Mesenchymal stem cell (in vitro differentiated cells and primary cell): ENCODE measurements around the gene DAP.
A peak's percentile ranks its signal among the peaks of the same experiment; 100 is the strongest.

ENCODE experiments used
- DNase-seq: peaks from one replicate; pipeline ENCODE4 v3.0.0-alpha.2; 2013
- H2AFZ ChIP-seq: one replicate; pipeline ENCODE4 v1.6.1; 2013; ENCODE audit warnings: low read depth, mild to moderate bottlenecking, control low read depth, inconsistent platforms, low read length, moderate library complexity
- H2AK5ac ChIP-seq: 2 replicates; pipeline ENCODE4 v1.6.1; 2013; ENCODE audit warnings: low read length, moderate library complexity, mild to moderate bottlenecking, inconsistent platforms; ENCODE audit not compliant: severe bottlenecking
- H2BK120ac ChIP-seq: one replicate; pipeline ENCODE4 v1.6.1; 2013; ENCODE audit warnings: low read depth, mild to moderate bottlenecking, inconsistent platforms, low read length, moderate library complexity
- H2BK12ac ChIP-seq, 2 experiments: one replicate each; pipeline ENCODE4 v1.6.1; 2013; ENCODE audit warnings: inconsistent platforms in 2 of 2, low read length in 2 of 2, mild to moderate bottlenecking in 2 of 2, moderate library complexity in 2 of 2, control low read depth in 1 of 2
- H2BK15ac ChIP-seq: one replicate; pipeline ENCODE4 v1.6.1; 2013; ENCODE audit warnings: mild to moderate bottlenecking, low read depth, inconsistent platforms; ENCODE audit not compliant: poor library complexity, severe bottlenecking
- H2BK5ac ChIP-seq: 2 replicates; pipeline ENCODE4 v1.6.1; 2013; ENCODE audit warnings: low read depth, mild to moderate bottlenecking, low read length, control low read depth, inconsistent platforms; ENCODE audit not compliant: poor library complexity, severe bottlenecking
- H3K14ac ChIP-seq, 2 experiments: one replicate each; pipeline ENCODE4 v1.6.1; 2013; ENCODE audit warnings: inconsistent platforms in 2 of 2, low read length in 2 of 2, control low read depth in 1 of 2, mild to moderate bottlenecking in 1 of 2, moderate library complexity in 1 of 2
- H3K18ac ChIP-seq, 2 experiments: one replicate each; pipeline ENCODE4 v1.6.1; 2013; ENCODE audit warnings: inconsistent platforms in 2 of 2, low read length in 2 of 2, control low read depth in 1 of 2, low read depth in 1 of 2, mild to moderate bottlenecking in 1 of 2
- H3K23ac ChIP-seq, 2 experiments: one replicate each; pipeline ENCODE4 v1.6.1; 2013; ENCODE audit warnings: inconsistent platforms in 2 of 2, low read length in 2 of 2, mild to moderate bottlenecking in 2 of 2, moderate library complexity in 2 of 2, control low read depth in 1 of 2
- H3K27ac ChIP-seq: 2 replicates; pipeline ENCODE4 v1.5.1; 2013; ENCODE audit warnings: mild to moderate bottlenecking, moderate library complexity, low read length, control low read depth, inconsistent platforms; ENCODE audit not compliant: poor library complexity, severe bottlenecking
- H3K27me3 ChIP-seq, 2 experiments: 2 replicates each; pipeline versions ENCODE4 v1.6.1 to v1.7.0; 2013; ENCODE audit warnings: low read length in 2 of 2, mild to moderate bottlenecking in 2 of 2, moderate library complexity in 2 of 2, control low read depth in 1 of 2, inconsistent platforms in 1 of 2; ENCODE audit not compliant: control insufficient read depth in 1 of 2, insufficient read depth in 1 of 2
- H3K36me3 ChIP-seq, 2 experiments: 2 replicates each; pipeline versions ENCODE4 v1.6.1 to v1.7.0; 2013; ENCODE audit warnings: low read length in 2 of 2, control low read depth in 1 of 2, inconsistent platforms in 1 of 2, low read depth in 1 of 2, mild to moderate bottlenecking in 1 of 2; ENCODE audit not compliant: insufficient read depth in 2 of 2, control insufficient read depth in 1 of 2
- H3K4ac ChIP-seq, 2 experiments: one replicate each; pipeline ENCODE4 v1.6.1; 2013; ENCODE audit warnings: inconsistent platforms in 2 of 2, low read length in 2 of 2, mild to moderate bottlenecking in 2 of 2, moderate library complexity in 2 of 2, control low read depth in 1 of 2, low read depth in 1 of 2
- H3K4me1 ChIP-seq: 2 replicates; pipeline ENCODE4 v1.6.1; 2013; ENCODE audit warnings: low read depth, low read length, control low read depth; ENCODE audit not compliant: control insufficient read depth, insufficient read depth
- H3K4me2 ChIP-seq: 2 replicates; pipeline ENCODE4 v1.6.1; 2013; ENCODE audit warnings: low read length, mild to moderate bottlenecking, inconsistent platforms; ENCODE audit not compliant: poor library complexity, severe bottlenecking
- H3K4me3 ChIP-seq, 2 experiments: 2 replicates each; pipeline versions ENCODE4 v1.5.1 to v1.7.0; 2013; ENCODE audit warnings: low read length in 2 of 2, mild to moderate bottlenecking in 2 of 2, control low read depth in 1 of 2, low read depth in 1 of 2; ENCODE audit not compliant: insufficient read depth in 1 of 2
- H3K79me1 ChIP-seq: replicated peaks from 2 replicates; pipeline ENCODE4 v1.6.1; 2013; ENCODE audit warnings: mild to moderate bottlenecking, control low read depth, low read length, inconsistent platforms; ENCODE audit not compliant: poor library complexity, severe bottlenecking
- H3K9ac ChIP-seq: 2 replicates; pipeline ENCODE4 v1.7.0; 2013; ENCODE audit warnings: mild to moderate bottlenecking, low read length, moderate library complexity
- H3K9me3 ChIP-seq: 2 replicates; pipeline ENCODE4 v1.7.0; 2013; ENCODE audit warnings: mild to moderate bottlenecking, low read length; ENCODE audit not compliant: control insufficient read depth
- H4K8ac ChIP-seq: one replicate; pipeline ENCODE4 v1.6.1; 2013; ENCODE audit warnings: inconsistent platforms, mild to moderate bottlenecking, low read length, moderate library complexity
- H4K91ac ChIP-seq: one replicate; pipeline ENCODE4 v1.6.1; 2013; ENCODE audit warnings: mild to moderate bottlenecking, low read length, inconsistent platforms
- WGBS: methylation state at CpG from one replicate; pipeline ENCODE4 v1.1.7; 2013; ENCODE audit warnings: mixed read lengths; 5-methylcytosine and 5-hydroxymethylcytosine counted together

The DAP gene

GRCh38 chr5:10682801-10683525 lies 78.1 kb downstream of the DAP start:
- H4K8ac ChIP-seq: no peak overlapping the region
- no peak overlapping the region for H2BK5ac ChIP-seq
- 97% methylated on average over 16 of the region's 16 CpGs for WGBS
- H3K9me3 ChIP-seq: peaks cover 6% of the 10 kb centered on the region
- H3K27ac ChIP-seq: no peak overlapping the region
- H3K27me3 ChIP-seq: no peaks in the 10 kb centered on the region
- H3K4me1 ChIP-seq: peaks cover 12% of the 10 kb centered on the region
- H2AK5ac ChIP-seq: no peak overlapping the region
- no peak overlapping the region for H3K18ac ChIP-seq
- no peak for DNase-seq
- no peak overlapping the region for H3K9ac ChIP-seq
- no peak overlapping the region for H2BK12ac ChIP-seq
- H3K79me1 ChIP-seq: peaks cover 45% of the 10 kb centered on the region
- H3K4me3 ChIP-seq: no peak overlapping the region
- no peak overlapping the region for H3K4ac ChIP-seq
- H4K91ac ChIP-seq: no peak overlapping the region
- H3K23ac ChIP-seq: no peak overlapping the region
- no peak overlapping the region for H2AFZ ChIP-seq
- no peak overlapping the region for H3K4me2 ChIP-seq
- H3K14ac ChIP-seq: no peak overlapping the region
- H2BK15ac ChIP-seq: no peak overlapping the region
- peaks cover 63 to 66% of the 10 kb centered on the region in 2 experiments for H3K36me3 ChIP-seq
- H2BK120ac ChIP-seq: no peak overlapping the region

- H3K36me3 ChIP-seq: peaks cover 70 to 76% of the 10 kb centered on the region in 2 experiments
- H4K91ac ChIP-seq: peak overlapping the region; percentile 28
- H3K18ac ChIP-seq: no peak overlapping the region
- H3K79me1 ChIP-seq: peaks cover 45% of the 10 kb centered on the region
- H3K14ac ChIP-seq: no peak overlapping the region
- H3K4ac ChIP-seq: no peak overlapping the region
- H2AFZ ChIP-seq: no peak overlapping the region
- no peak overlapping the region for H4K8ac ChIP-seq
- peaks cover 13% of the 10 kb centered on the region for H3K9me3 ChIP-seq
- H2BK5ac ChIP-seq: no peak overlapping the region
- no peak overlapping the region for H3K27ac ChIP-seq
- H3K4me2 ChIP-seq: no peak overlapping the region
- DNase-seq: no peak
- WGBS: 97% methylated on average over 22 of the region's 22 CpGs
- H3K27me3 ChIP-seq: no peaks in the 10 kb centered on the region
- H3K4me1 ChIP-seq: peaks cover 14% of the 10 kb centered on the region
- no peak overlapping the region for H2BK12ac ChIP-seq
- no peak overlapping the region for H2BK120ac ChIP-seq
- peak overlapping the region in 1 of 2 experiments; percentile 11 for H3K23ac ChIP-seq
- H3K9ac ChIP-seq: no peak overlapping the region
- H2BK15ac ChIP-seq: no peak overlapping the region
- H3K4me3 ChIP-seq: no peak overlapping the region
- H2AK5ac ChIP-seq: no peak overlapping the region
These were observed 79.0 kb downstream of the DAP start for GRCh38 chr5:10681731-10682679.

- no peak overlapping the region for H3K14ac ChIP-seq
- peaks cover 11% of the 10 kb centered on the region for H3K9me3 ChIP-seq
- no peak overlapping the region for H3K23ac ChIP-seq
- H3K36me3 ChIP-seq: peaks cover 72 to 75% of the 10 kb centered on the region in 2 experiments
- no peak overlapping the region for H3K4me2 ChIP-seq
- H4K8ac ChIP-seq: no peak overlapping the region
- H2AFZ ChIP-seq: no peak overlapping the region
- no peak for DNase-seq
- H3K18ac ChIP-seq: no peak overlapping the region
- peaks cover 0 to under 1% of the 10 kb centered on the region in 2 experiments for H3K27me3 ChIP-seq
- no peak overlapping the region for H2AK5ac ChIP-seq
- H2BK12ac ChIP-seq: no peak overlapping the region
- no peak overlapping the region for H2BK5ac ChIP-seq
- no peak overlapping the region for H2BK15ac ChIP-seq
- H3K9ac ChIP-seq: no peak overlapping the region
- no peak overlapping the region for H2BK120ac ChIP-seq
- peaks cover 41% of the 10 kb centered on the region for H3K79me1 ChIP-seq
- 99% methylated on average over 17 of the region's 17 CpGs for WGBS
- no peak overlapping the region for H4K91ac ChIP-seq
- H3K27ac ChIP-seq: no peak overlapping the region
- H3K4ac ChIP-seq: no peak overlapping the region
- peaks cover 14% of the 10 kb centered on the region for H3K4me1 ChIP-seq
- no peak overlapping the region for H3K4me3 ChIP-seq
These were observed 80.1 kb downstream of the DAP start for GRCh38 chr5:10680876-10681481.
